ENCODE measurements around the gene UBR1. TPM values are rescaled to one million over a fixed set of nuclear protein-coding genes. Genes with fewer than 3 reads are reported as not detected.

The UBR1 gene
- total RNA-seq, 1 experiment from 2014 or later, result 30.8 TPM

DNA sequence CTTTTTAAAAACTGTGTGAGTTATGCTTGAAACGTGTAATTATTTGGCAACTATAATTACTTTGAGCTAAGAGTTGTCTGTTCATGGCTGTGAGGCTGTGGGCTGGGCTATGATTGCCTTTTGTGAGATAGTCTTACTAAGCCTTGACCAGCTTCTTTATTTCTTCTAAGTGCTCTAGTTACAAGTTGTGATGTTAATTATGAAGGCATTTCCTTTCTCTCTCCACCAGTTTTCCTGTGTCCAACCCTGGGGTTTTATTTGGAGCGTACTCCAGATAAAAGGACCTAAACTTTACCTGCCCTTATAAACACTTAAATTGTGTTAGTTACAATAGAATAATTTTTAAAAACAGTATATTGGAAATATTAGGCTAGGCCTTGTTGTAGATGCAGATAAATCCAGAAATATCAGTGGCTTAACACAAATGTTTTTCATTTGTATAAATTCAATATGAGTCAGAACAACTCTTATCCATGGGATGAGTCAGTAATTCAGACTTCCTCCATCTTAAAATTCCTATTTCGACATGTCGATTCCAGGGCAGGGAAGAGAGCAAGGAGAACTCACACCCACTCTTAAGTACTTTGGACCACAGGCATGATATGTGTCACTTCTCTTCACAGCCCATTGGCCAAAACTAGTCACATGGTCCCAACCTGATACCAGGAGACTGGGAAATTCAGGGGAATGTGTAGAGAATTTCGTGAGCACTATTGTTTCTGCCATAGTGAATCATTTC, 44.5 kb upstream of the UBR1 start:
- CTCF ChIA-PET, result no interaction called here
- no peaks in the 10 kb centered on the region for H3K36me3 ChIP-seq (ENCODE audit: insufficient read depth, low read length, poor library complexity, severe bottlenecking)
- H3K27me3 ChIP-seq (replicated peaks; ENCODE audit: insufficient read depth, low read depth, low read length, poor library complexity), result no peaks in the 10 kb centered on the region
- no peaks in the 10 kb centered on the region for H3K9me3 ChIP-seq (ENCODE audit: low read depth, low read length, poor library complexity, severe bottlenecking)
- peaks cover 5% of the 10 kb centered on the region for H3K4me1 ChIP-seq (ENCODE audit: insufficient read depth, low read length, poor library complexity, severe bottlenecking)
- POLR2A ChIA-PET (ENCODE audit: low non-redundant PET), result interaction anchor here (0.6 kb wide), 1 partner anchor 567 kb away, joined by 3 read pairs; no protein-coding TSS in a partner anchor
- peak overlapping the region; percentile 38 for H3K27ac ChIP-seq (ENCODE audit: low read depth, low read length, poor library complexity, severe bottlenecking)
- no peak overlapping the region for H3K4me3 ChIP-seq (ENCODE audit: low read depth, low read length, poor library complexity, severe bottlenecking)
- TF ChIP-seq EZH2 (IDR thresholded peaks at IDR 0.05; ENCODE audit: borderline replicate concordance, low read depth, low read length, poor library complexity, severe bottlenecking), result no peak
- TF ChIP-seq, protein P1, sequence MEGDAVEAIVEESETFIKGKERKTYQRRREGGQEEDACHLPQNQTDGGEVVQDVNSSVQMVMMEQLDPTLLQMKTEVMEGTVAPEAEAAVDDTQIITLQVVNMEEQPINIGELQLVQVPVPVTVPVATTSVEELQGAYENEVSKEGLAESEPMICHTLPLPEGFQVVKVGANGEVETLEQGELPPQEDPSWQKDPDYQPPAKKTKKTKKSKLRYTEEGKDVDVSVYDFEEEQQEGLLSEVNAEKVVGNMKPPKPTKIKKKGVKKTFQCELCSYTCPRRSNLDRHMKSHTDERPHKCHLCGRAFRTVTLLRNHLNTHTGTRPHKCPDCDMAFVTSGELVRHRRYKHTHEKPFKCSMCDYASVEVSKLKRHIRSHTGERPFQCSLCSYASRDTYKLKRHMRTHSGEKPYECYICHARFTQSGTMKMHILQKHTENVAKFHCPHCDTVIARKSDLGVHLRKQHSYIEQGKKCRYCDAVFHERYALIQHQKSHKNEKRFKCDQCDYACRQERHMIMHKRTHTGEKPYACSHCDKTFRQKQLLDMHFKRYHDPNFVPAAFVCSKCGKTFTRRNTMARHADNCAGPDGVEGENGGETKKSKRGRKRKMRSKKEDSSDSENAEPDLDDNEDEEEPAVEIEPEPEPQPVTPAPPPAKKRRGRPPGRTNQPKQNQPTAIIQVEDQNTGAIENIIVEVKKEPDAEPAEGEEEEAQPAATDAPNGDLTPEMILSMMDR (conservative IDR thresholded peaks at IDR 0.05; ENCODE audit: low read depth, low read length), result no peak
- intact Hi-C loops (cut with micrococcal nuclease; ENCODE audit: unreplicated experiment), result no loop called here
- no TSS peak for BruUV-seq (replicated peaks)
- DNase-seq (ENCODE audit: low spot score), result peak; percentile 89

DNA sequence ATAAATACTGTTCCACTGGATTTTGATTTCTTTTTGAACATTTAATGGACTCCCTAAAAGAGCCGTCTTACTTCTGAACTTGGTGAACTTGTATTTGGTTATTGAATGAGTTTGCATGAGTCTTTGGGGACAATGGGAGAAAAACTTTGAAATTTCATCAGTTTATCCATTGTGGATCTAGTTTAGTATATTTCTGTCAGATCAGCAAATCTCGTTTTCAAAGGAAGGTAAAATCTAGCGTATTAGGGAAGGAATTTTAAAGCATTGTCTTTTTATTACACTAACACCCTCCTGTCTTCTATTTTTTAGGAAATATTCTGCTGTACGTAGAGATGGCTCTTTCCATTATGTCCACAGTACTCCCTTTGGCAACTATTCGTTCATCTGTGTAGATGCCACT, 40.3 kb upstream of the UBR1 start:
- no peak for DNase-seq (ENCODE audit: low spot score)
- Histone ChIP-seq H3K4me1 (ENCODE audit: insufficient read depth, low read length, poor library complexity, severe bottlenecking) (peaks cover 5% of the 10 kb centered on the region), H3K36me3 (ENCODE audit: insufficient read depth, low read length, poor library complexity, severe bottlenecking) (no peaks in the 10 kb centered on the region), H3K27ac (ENCODE audit: low read depth, low read length, poor library complexity, severe bottlenecking) (no peak overlapping the region), H3K27me3 (replicated peaks; ENCODE audit: insufficient read depth, low read depth, low read length, poor library complexity) (no peaks in the 10 kb centered on the region), H3K4me3 (ENCODE audit: low read depth, low read length, poor library complexity, severe bottlenecking) (no peak overlapping the region), H3K9me3 (ENCODE audit: low read depth, low read length, poor library complexity, severe bottlenecking) (no peaks in the 10 kb centered on the region)
- intact Hi-C loops (cut with micrococcal nuclease; ENCODE audit: unreplicated experiment), result no loop called here
- ChIA-PET CTCF (no interaction called here), POLR2A (ENCODE audit: low non-redundant PET) (no interaction called here)
- BruUV-seq (replicated peaks), result no TSS peak
- TF ChIP-seq EZH2 (IDR thresholded peaks at IDR 0.05; ENCODE audit: borderline replicate concordance, low read depth, low read length, poor library complexity, severe bottlenecking), result no peak
- TF ChIP-seq, protein P1 (conservative IDR thresholded peaks at IDR 0.05; ENCODE audit: low read depth, low read length), result no peak

DNA sequence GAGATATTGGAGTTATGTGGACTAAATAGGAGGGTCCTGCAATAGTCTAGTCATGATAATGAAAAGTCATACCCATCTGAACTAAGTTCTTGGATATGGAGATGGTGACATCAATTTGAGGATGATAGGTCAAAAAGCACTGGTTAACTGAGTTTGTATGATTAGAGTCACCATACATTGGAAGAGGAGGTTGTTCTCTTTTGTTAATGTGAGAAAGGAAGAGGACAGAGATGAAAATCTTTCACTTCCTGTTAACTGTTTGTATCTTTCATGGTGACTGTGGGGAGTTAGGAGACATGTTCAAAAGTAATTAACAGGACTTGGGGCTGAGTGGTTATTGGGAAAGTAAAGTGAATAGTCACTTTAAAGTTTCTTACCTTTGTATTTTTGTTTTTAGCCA, 38.7 kb upstream of the UBR1 start:
- ChIA-PET CTCF (no interaction called here), POLR2A (ENCODE audit: low non-redundant PET) (no interaction called here)
- no peaks in the 10 kb centered on the region for H3K4me1 ChIP-seq (ENCODE audit: insufficient read depth, low read length, poor library complexity, severe bottlenecking)
- no peak for TF ChIP-seq EZH2 (IDR thresholded peaks at IDR 0.05; ENCODE audit: borderline replicate concordance, low read depth, low read length, poor library complexity, severe bottlenecking)
- TF ChIP-seq, protein P1 (conservative IDR thresholded peaks at IDR 0.05; ENCODE audit: low read depth, low read length), result no peak
- no peak for DNase-seq (ENCODE audit: low spot score)
- intact Hi-C loops (cut with micrococcal nuclease; ENCODE audit: unreplicated experiment), result no loop called here
- no peaks in the 10 kb centered on the region for H3K36me3 ChIP-seq (ENCODE audit: insufficient read depth, low read length, poor library complexity, severe bottlenecking)
- no peak overlapping the region for H3K27ac ChIP-seq (ENCODE audit: low read depth, low read length, poor library complexity, severe bottlenecking)
- H3K4me3 ChIP-seq (ENCODE audit: low read depth, low read length, poor library complexity, severe bottlenecking), result no peak overlapping the region
- H3K27me3 ChIP-seq (replicated peaks; ENCODE audit: insufficient read depth, low read depth, low read length, poor library complexity), result no peaks in the 10 kb centered on the region
- H3K9me3 ChIP-seq (ENCODE audit: low read depth, low read length, poor library complexity, severe bottlenecking), result no peaks in the 10 kb centered on the region
- BruUV-seq (replicated peaks), result no TSS peak

Data from A673 (cell line).